ENCODE measurements around the gene TTC24.

TTC24 gene

GRCh38 chr1:156579472-156579871 lies at the start of gene TTC24:
TSS of gene TTC24 (plus strand) at chr1:156579723. CDS start at chr1:156581365, 1,642 bp downstream.
- no peak for DNase-seq

GRCh38 chr1:156530006-156530405 lies 49.5 kb upstream of the TTC24 start:
- DNase-seq: no peak

- no peak for DNase-seq
These were observed 47.1 kb upstream of the TTC24 start for GRCh38 chr1:156532374-156532773.

- DNase-seq: no peak
These were observed 45.8 kb upstream of the TTC24 start for GRCh38 chr1:156533568-156534220.

GRCh38 chr1:156534424-156535060 lies 45.0 kb upstream of the TTC24 start:
- DNase-seq: no peak

GRCh38 chr1:156537027-156537426 lies 42.5 kb upstream of the TTC24 start:
- no peak for DNase-seq

GRCh38 chr1:156538711-156539440 lies 40.6 kb upstream of the TTC24 start:
- no peak for DNase-seq

- DNase-seq: peak; percentile 37
These were observed 39.6 kb upstream of the TTC24 start for GRCh38 chr1:156539818-156540355.

GRCh38 chr1:156540955-156541354 lies 38.6 kb upstream of the TTC24 start:
- DNase-seq: peak; percentile 79

- no peak for DNase-seq
These were observed 36.5 kb upstream of the TTC24 start for GRCh38 chr1:156543066-156543465.

GRCh38 chr1:156544592-156545102 lies 34.9 kb upstream of the TTC24 start:
- DNase-seq: no peak

- DNase-seq: no peak
These were observed 33.3 kb upstream of the TTC24 start for GRCh38 chr1:156546267-156546666.

GRCh38 chr1:156547434-156547833 lies 32.1 kb upstream of the TTC24 start:
- DNase-seq: no peak

- DNase-seq: no peak
These were observed 31.5 kb upstream of the TTC24 start for GRCh38 chr1:156547982-156548381.

- DNase-seq: no peak
These were observed 30.1 kb upstream of the TTC24 start for GRCh38 chr1:156549390-156549789.

GRCh38 chr1:156549831-156550230 lies 29.7 kb upstream of the TTC24 start:
- no peak for DNase-seq

GRCh38 chr1:156550346-156550745 lies 29.2 kb upstream of the TTC24 start:
- DNase-seq: no peak

GRCh38 chr1:156551066-156551643 lies 28.4 kb upstream of the TTC24 start:
- no peak for DNase-seq

GRCh38 chr1:156551869-156552268 lies 27.7 kb upstream of the TTC24 start:
- peak; percentile 48 for DNase-seq

GRCh38 chr1:156552518-156552917 lies 27.0 kb upstream of the TTC24 start:
- no peak for DNase-seq

GRCh38 chr1:156552937-156553336 lies 26.6 kb upstream of the TTC24 start:
- peak; percentile 82 for DNase-seq

GRCh38 chr1:156553860-156554485 lies 25.6 kb upstream of the TTC24 start:
- no peak for DNase-seq

- no peak for DNase-seq
These were observed 24.6 kb upstream of the TTC24 start for GRCh38 chr1:156554971-156555370.

All from suppressor macrophage treated with lipopolysaccharide for 4 hours (primary cell).